HEK293 (cell line): ENCODE results near the gene SLA2.
A peak's percentile ranks its signal among the peaks of the same experiment; 100 is the strongest.

Source experiments
- BCL11A ChIP-seq: fragments of 450-650 bp; formaldehyde crosslinking; IDR thresholded peaks from 2 replicates; pipeline ENCODE4 v1.5.1; 2016; ENCODE audit warnings: low read depth, missing biosample characterization, missing genetic modification characterization
- EGR2 ChIP-seq: fragments of 450-650 bp; formaldehyde crosslinking; IDR thresholded peaks from 2 replicates; pipeline ENCODE4 v1.5.1; 2016; ENCODE audit warnings: low read depth, missing biosample characterization, missing genetic modification characterization
- FEZF1 ChIP-seq: fragments of 450-650 bp; formaldehyde crosslinking; IDR thresholded peaks from 2 replicates; pipeline ENCODE4 v1.5.1; 2016; ENCODE audit warnings: missing biosample characterization, missing genetic modification characterization
- GLI2 ChIP-seq: fragments of 450-650 bp; formaldehyde crosslinking; IDR thresholded peaks from 2 replicates; pipeline ENCODE4; 2017; ENCODE audit warnings: missing biosample characterization, missing genetic modification characterization, low read depth, borderline replicate concordance
- KLF1 ChIP-seq: fragments of 450-650 bp; formaldehyde crosslinking; IDR thresholded peaks from 2 replicates; pipeline ENCODE4 v1.5.1; 2016; ENCODE audit warnings: missing biosample characterization, missing genetic modification characterization
- KLF16 ChIP-seq: fragments of 450-650 bp; formaldehyde crosslinking; IDR thresholded peaks from 2 replicates; pipeline ENCODE4 v1.5.1; 2017; ENCODE audit warnings: missing biosample characterization, missing genetic modification characterization
- KLF7 ChIP-seq: fragments of 450-650 bp; formaldehyde crosslinking; IDR thresholded peaks from 2 replicates; pipeline ENCODE4 v1.5.1; 2016; ENCODE audit warnings: missing biosample characterization, missing genetic modification characterization, borderline replicate concordance
- PRDM1 ChIP-seq: fragments of 450-650 bp; formaldehyde crosslinking; IDR thresholded peaks from 2 replicates; pipeline ENCODE4; 2016; ENCODE audit warnings: missing biosample characterization, missing genetic modification characterization
- PRDM6 ChIP-seq: fragments of 450-650 bp; formaldehyde crosslinking; IDR thresholded peaks from 2 replicates; pipeline ENCODE4 v1.5.1; 2017; ENCODE audit warnings: missing biosample characterization, missing genetic modification characterization
- RBAK ChIP-seq: fragments of 450-650 bp; formaldehyde crosslinking; IDR thresholded peaks from 2 replicates; pipeline ENCODE4 v1.5.1; 2016; ENCODE audit warnings: missing biosample characterization, missing genetic modification characterization
- SETDB1 ChIP-seq: IDR thresholded peaks from one replicate; pipeline ENCODE4 v1.6.1; 2017; ENCODE audit warnings: mild to moderate bottlenecking, low read length, moderate library complexity, mixed read lengths; ENCODE audit not compliant: insufficient read length
- TCF7L2 ChIP-seq: IDR thresholded peaks from 2 replicates; pipeline ENCODE4 v1.6.1; 2011; ENCODE audit warnings: low read depth, mild to moderate bottlenecking, inconsistent platforms, low read length, moderate library complexity, borderline replicate concordance
- ZBTB48 ChIP-seq: fragments of 450-650 bp; formaldehyde crosslinking; IDR thresholded peaks from 2 replicates; pipeline ENCODE4 v1.5.1; 2016; ENCODE audit warnings: missing biosample characterization, missing genetic modification characterization
- ZFP37 ChIP-seq: fragments of 450-650 bp; formaldehyde crosslinking; IDR thresholded peaks from 2 replicates; pipeline ENCODE4 v1.5.1; 2016; ENCODE audit warnings: missing biosample characterization, missing genetic modification characterization
- ZNF16 ChIP-seq: fragments of 450-650 bp; formaldehyde crosslinking; IDR thresholded peaks from 2 replicates; pipeline ENCODE4 v1.5.1; 2016; ENCODE audit warnings: low read depth, missing biosample characterization, missing genetic modification characterization
- ZNF18 ChIP-seq: fragments of 450-650 bp; formaldehyde crosslinking; IDR thresholded peaks from 2 replicates; pipeline ENCODE4 v1.5.1; 2016; ENCODE audit warnings: missing biosample characterization, missing genetic modification characterization
- ZNF221 ChIP-seq: fragments of 450-650 bp; formaldehyde crosslinking; IDR thresholded peaks from 2 replicates; pipeline ENCODE4 v1.5.1; 2017; ENCODE audit warnings: missing biosample characterization, missing genetic modification characterization, borderline replicate concordance
- ZNF223 ChIP-seq: fragments of 450-650 bp; formaldehyde crosslinking; IDR thresholded peaks from 2 replicates; pipeline ENCODE4 v1.5.1; 2016; ENCODE audit warnings: missing biosample characterization, missing genetic modification characterization
- ZNF23 ChIP-seq: fragments of 450-650 bp; formaldehyde crosslinking; IDR thresholded peaks from 2 replicates; pipeline ENCODE4 v1.5.1; 2016; ENCODE audit warnings: missing biosample characterization, missing genetic modification characterization, borderline replicate concordance
- ZNF239 ChIP-seq: fragments of 450-650 bp; formaldehyde crosslinking; IDR thresholded peaks from 2 replicates; pipeline ENCODE4 v1.5.1; 2016; ENCODE audit warnings: missing biosample characterization, missing genetic modification characterization
- ZNF292 ChIP-seq: fragments of 450-650 bp; formaldehyde crosslinking; IDR thresholded peaks from 2 replicates; pipeline ENCODE4 v1.5.1; 2016; ENCODE audit warnings: low read depth, missing biosample characterization, missing genetic modification characterization, borderline replicate concordance
- ZNF311 ChIP-seq: fragments of 450-650 bp; formaldehyde crosslinking; IDR thresholded peaks from 2 replicates; pipeline ENCODE4 v1.5.1; 2017; ENCODE audit warnings: missing biosample characterization, missing genetic modification characterization, borderline replicate concordance
- ZNF335 ChIP-seq: fragments of 450-650 bp; formaldehyde crosslinking; conservative IDR thresholded peaks from 2 replicates; pipeline ENCODE4 v1.5.1; 2016; ENCODE audit warnings: missing biosample characterization, missing genetic modification characterization
- ZNF350 ChIP-seq: fragments of 450-650 bp; formaldehyde crosslinking; IDR thresholded peaks from 2 replicates; pipeline ENCODE4 v1.5.0; 2017; ENCODE audit warnings: missing biosample characterization, mild to moderate bottlenecking, missing genetic modification characterization
- ZNF366 ChIP-seq: fragments of 450-650 bp; formaldehyde crosslinking; conservative IDR thresholded peaks from 2 replicates; pipeline ENCODE4 v1.5.1; 2016; ENCODE audit warnings: missing biosample characterization, missing genetic modification characterization
- ZNF426 ChIP-seq: fragments of 450-650 bp; formaldehyde crosslinking; IDR thresholded peaks from 2 replicates; pipeline ENCODE4 v1.5.1; 2017; ENCODE audit warnings: missing biosample characterization, missing genetic modification characterization, mild to moderate bottlenecking, inconsistent platforms, moderate library complexity
- ZNF529 ChIP-seq: fragments of 450-650 bp; formaldehyde crosslinking; IDR thresholded peaks from 2 replicates; pipeline ENCODE4 v1.5.1; 2017; ENCODE audit warnings: missing genetic modification characterization, missing biosample characterization; ENCODE audit not compliant: insufficient replicate concordance
- ZNF571 ChIP-seq: fragments of 450-650 bp; formaldehyde crosslinking; IDR thresholded peaks from 2 replicates; pipeline ENCODE4 v1.5.0; 2017; ENCODE audit warnings: missing biosample characterization, missing genetic modification characterization
- ZNF596 ChIP-seq: fragments of 450-650 bp; IDR thresholded peaks from 2 replicates; pipeline ENCODE4 v1.5.0; 2018; ENCODE audit warnings: missing biosample characterization, mild to moderate bottlenecking, missing genetic modification characterization, moderate library complexity
- ZNF621 ChIP-seq: fragments of 450-650 bp; formaldehyde crosslinking; IDR thresholded peaks from 2 replicates; pipeline ENCODE4 v1.5.1; 2017; ENCODE audit warnings: missing biosample characterization, missing genetic modification characterization
- ZNF626 ChIP-seq: fragments of 450-650 bp; sonication (Bioruptor Pico); formaldehyde crosslinking; IDR thresholded peaks from 2 replicates; pipeline ENCODE4 v1.5.1; 2018; ENCODE audit warnings: missing biosample characterization, missing genetic modification characterization, inconsistent platforms
- ZNF654 ChIP-seq: fragments of 450-650 bp; formaldehyde crosslinking; IDR thresholded peaks from 2 replicates; pipeline ENCODE4 v1.5.1; 2016; ENCODE audit warnings: low read depth, missing biosample characterization, missing genetic modification characterization
- ZNF660 ChIP-seq: fragments of 450-650 bp; IDR thresholded peaks from 2 replicates; pipeline ENCODE4 v1.5.1; 2018; ENCODE audit warnings: missing biosample characterization, mild to moderate bottlenecking, missing genetic modification characterization
- ZNF785 ChIP-seq: fragments of 450-650 bp; formaldehyde crosslinking; IDR thresholded peaks from 2 replicates; pipeline ENCODE4 v1.5.1; 2016; ENCODE audit warnings: missing biosample characterization, missing genetic modification characterization
- ZNF791 ChIP-seq: fragments of 450-650 bp; formaldehyde crosslinking; IDR thresholded peaks from 2 replicates; pipeline ENCODE4 v1.5.1; 2016; ENCODE audit warnings: missing biosample characterization, missing genetic modification characterization
- ZNF830 ChIP-seq: fragments of 450-650 bp; IDR thresholded peaks from 2 replicates; pipeline ENCODE4 v1.5.0; 2018; ENCODE audit warnings: missing biosample characterization, missing genetic modification characterization, low read depth, mild to moderate bottlenecking, moderate library complexity
- ZSCAN30 ChIP-seq: fragments of 450-650 bp; IDR thresholded peaks from 2 replicates; pipeline ENCODE4 v1.5.1; 2018; ENCODE audit warnings: missing biosample characterization, mild to moderate bottlenecking, missing genetic modification characterization, moderate library complexity
- TF ChIP-seq, protein P1 (sequence below): fragments of 450-650 bp; formaldehyde crosslinking; IDR thresholded peaks from 2 replicates; pipeline ENCODE4 v1.5.1; 2016; ENCODE audit warnings: missing biosample characterization, missing genetic modification characterization

The SLA2 gene

DNA sequence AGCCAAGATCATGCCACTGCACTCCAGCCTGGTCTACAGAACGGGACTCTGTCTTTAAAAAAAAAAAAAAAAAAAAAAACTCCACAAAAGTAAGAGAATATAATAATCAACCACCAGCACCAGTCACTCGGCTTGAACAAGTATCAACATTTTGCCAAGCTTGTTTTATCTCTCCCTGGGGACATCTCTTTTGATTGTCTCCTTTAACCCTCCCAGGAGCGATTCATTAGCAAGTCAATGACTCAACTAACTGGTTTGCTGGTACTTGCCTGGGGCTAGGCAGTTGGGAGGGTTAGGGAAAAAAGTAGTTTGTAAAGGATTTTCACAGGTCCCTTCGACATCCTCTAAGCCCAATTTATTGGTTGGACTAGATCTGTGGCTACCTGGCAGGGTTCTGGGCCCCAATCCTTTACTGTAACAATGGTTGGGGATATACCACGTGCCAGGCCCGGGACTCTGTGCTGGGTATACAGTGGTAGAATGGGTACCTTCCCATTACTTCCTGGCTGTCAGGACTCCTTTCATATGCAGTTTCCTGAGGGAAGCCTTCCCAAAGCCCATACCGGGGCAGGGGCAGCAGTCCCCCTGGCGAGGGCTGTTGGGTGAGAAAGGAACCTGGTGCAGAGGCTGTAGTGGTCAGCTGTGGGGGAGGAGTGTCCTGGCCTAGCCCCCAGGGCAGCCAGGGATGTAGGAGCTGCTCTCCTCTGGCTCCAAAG is 60.4 kb downstream of the SLA2 start (continued):
- TF ChIP-seq KLF1 (tag by site-specific recombination) (no peak), SETDB1 (no peak), ZNF16 (no peak), KLF16 (tag by site-specific recombination) (no peak), ZNF18 (no peak), ZFP37 (tag by site-specific recombination) (no peak), FEZF1 (tag by site-specific recombination) (no peak), ZNF571 (no peak), ZNF660 (tag by site-specific recombination) (no peak), ZSCAN30 (tag by site-specific recombination) (no peak), TCF7L2 (no peak), ZNF791 (no peak), GLI2 (tag by site-specific recombination) (no peak), ZNF292 (tag by site-specific recombination) (no peak), ZNF366 (tag by site-specific recombination) (peak; percentile 72), ZNF311 (tag by site-specific recombination) (no peak), KLF7 (no peak), ZNF221 (no peak), ZNF626 (tag by site-specific recombination) (no peak), ZNF350 (tag by site-specific recombination) (no peak), ZNF223 (no peak), ZNF426 (no peak), PRDM1 (tag by site-specific recombination) (no peak), ZNF23 (tag by site-specific recombination) (no peak), ZNF830 (tag by site-specific recombination) (no peak), PRDM6 (tag by site-specific recombination) (peak; percentile 88), ZNF621 (no peak), ZNF785 (tag by site-specific recombination) (no peak), BCL11A (tag by site-specific recombination) (peak; percentile 76), ZNF654 (tag by site-specific recombination) (no peak), ZNF529 (tag by site-specific recombination) (no peak), ZBTB48 (0 out of 2 replicates have a peak, but pooled peaks have one; percentile 44), RBAK (tag by site-specific recombination) (no peak), ZNF596 (no peak), EGR2 (tag by site-specific recombination) (no peak), ZNF239 (no peak), ZNF335 (tag by site-specific recombination) (no peak)
- TF ChIP-seq, protein P1, sequence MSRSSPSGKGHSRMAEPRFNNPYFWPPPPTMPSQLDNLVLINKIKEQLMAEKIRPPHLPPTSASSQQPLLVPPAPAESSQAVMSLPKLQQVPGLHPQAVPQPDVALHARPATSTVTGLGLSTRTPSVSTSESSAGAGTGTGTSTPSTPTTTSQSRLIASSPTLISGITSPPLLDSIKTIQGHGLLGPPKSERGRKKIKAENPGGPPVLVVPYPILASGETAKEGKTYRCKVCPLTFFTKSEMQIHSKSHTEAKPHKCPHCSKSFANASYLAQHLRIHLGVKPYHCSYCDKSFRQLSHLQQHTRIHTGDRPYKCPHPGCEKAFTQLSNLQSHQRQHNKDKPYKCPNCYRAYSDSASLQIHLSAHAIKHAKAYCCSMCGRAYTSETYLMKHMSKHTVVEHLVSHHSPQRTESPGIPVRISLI (tag by site-specific recombination) = peak; percentile 89
